ENCODE results near the gene FA2H.
"Not testable (repeated sequence)": the region's sequence is repeated elsewhere in the genome, so short reads cannot be mapped to it uniquely, and the experiment has no call there.

FA2H gene

DNA sequence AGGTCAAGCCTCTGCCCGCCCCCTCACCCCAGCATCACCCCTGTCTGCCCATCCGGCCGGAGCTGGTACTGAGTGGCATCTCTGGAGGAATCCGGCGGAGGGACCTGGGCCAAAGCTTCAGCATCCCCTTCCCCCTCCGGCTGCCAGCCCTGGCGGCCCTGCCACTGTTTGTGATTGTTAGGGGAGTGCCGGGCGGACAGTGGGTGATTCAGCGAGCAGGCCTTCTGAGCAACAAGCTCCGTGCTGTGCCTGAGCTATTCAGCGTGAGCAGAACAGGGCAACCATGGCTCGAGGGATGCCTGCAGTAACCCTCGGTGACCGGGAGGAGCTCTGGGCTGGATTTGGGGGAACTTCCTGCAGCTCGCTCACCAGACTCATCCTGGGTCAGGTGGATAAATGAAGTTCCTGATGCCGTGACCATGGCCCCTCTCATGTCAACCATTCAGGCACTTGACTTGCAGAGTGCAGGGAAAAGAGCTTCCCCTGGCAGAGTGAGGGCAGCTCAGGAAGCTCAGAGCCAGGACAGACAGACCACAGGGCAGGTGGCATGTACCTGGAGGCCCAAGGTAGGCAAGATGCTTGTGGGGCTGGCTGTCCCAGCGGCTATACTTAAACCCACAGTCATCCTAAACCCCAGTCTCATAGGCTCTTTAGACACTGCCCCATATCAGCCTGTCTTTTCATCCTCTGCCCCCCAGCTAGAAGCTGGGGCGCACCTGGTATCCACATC is 49.6 kb downstream of the FA2H start:
- no peak overlapping the region for H3K4me2 ChIP-seq (ENCODE audit: low read length)
- TF ChIP-seq EZH2phosphoT487 (IDR thresholded peaks at IDR 0.05; ENCODE audit: low read depth) (no peak), CTCF (IDR thresholded peaks at IDR 0.05; ENCODE audit: low read depth, low read length) (no peak)
- H3K79me2 ChIP-seq (ENCODE audit: low read length), result no peaks in the 10 kb centered on the region

DNA sequence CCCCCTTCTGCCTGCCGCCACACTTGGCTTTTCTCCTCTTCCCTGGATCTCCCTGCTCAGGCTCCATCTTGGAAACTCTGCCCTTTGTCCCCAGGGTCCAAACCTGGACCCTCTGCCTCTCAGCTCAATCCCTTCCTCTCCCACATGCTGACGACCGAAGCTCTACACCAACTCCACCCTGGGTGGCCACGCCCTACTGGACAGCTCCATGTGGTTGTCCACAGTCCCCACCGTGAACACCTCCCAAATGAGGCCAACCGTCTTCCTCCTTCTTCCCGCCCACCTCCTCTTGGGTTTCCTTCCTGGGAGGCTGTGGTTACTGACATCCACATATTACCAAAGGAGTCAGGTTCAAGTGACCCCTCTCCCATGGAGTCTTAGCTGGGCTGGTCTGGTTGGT is 51.4 kb downstream of the FA2H start:
- no peak for TF ChIP-seq CTCF (IDR thresholded peaks at IDR 0.05; ENCODE audit: low read depth, low read length)
- TF ChIP-seq EZH2phosphoT487 (IDR thresholded peaks at IDR 0.05; ENCODE audit: low read depth), result no peak
- H3K9ac ChIP-seq (ENCODE audit: low read length), result no peak overlapping the region
- no peak overlapping the region for H3K4me3 ChIP-seq (ENCODE audit: low read length)
- H3K4me2 ChIP-seq (ENCODE audit: low read length), result no peak overlapping the region
- peaks cover 4% of the 10 kb centered on the region; the same call in 1 of the 2 replicates for H3K4me1 ChIP-seq (ENCODE audit: low read length)
- H3K27me3 ChIP-seq (ENCODE audit: low read depth, low read length), result no peaks in the 10 kb centered on the region
- H4K20me1 ChIP-seq (ENCODE audit: insufficient read depth, low read length), result no peaks in the 10 kb centered on the region
- no peak overlapping the region for H3K27ac ChIP-seq (ENCODE audit: low read length)
- no peak overlapping the region for H2AFZ ChIP-seq (ENCODE audit: low read depth, low read length)
- no peaks in the 10 kb centered on the region for H3K9me3 ChIP-seq (ENCODE audit: insufficient read depth, low read length)
- no peaks in the 10 kb centered on the region for H3K36me3 ChIP-seq (replicated peaks; ENCODE audit: low read depth, low read length)
- H3K79me2 ChIP-seq (ENCODE audit: low read length), result no peaks in the 10 kb centered on the region

More for the DNA sequence above, 49.6 kb downstream of the FA2H start:
- no peaks in the 10 kb centered on the region for H3K9me3 ChIP-seq (ENCODE audit: insufficient read depth, low read length)
- H4K20me1 ChIP-seq (ENCODE audit: insufficient read depth, low read length), result no peaks in the 10 kb centered on the region
- H3K9ac ChIP-seq (ENCODE audit: low read length), result no peak overlapping the region
- no peak overlapping the region for H2AFZ ChIP-seq (ENCODE audit: low read depth, low read length)
- no peak overlapping the region for H3K27ac ChIP-seq (ENCODE audit: low read length)
- no peaks in the 10 kb centered on the region for H3K27me3 ChIP-seq (ENCODE audit: low read depth, low read length)
- no peaks in the 10 kb centered on the region for H3K36me3 ChIP-seq (replicated peaks; ENCODE audit: low read depth, low read length)
- H3K4me3 ChIP-seq (ENCODE audit: low read length), result no peak overlapping the region
- peaks cover 4% of the 10 kb centered on the region; the same call in 1 of the 2 replicates for H3K4me1 ChIP-seq (ENCODE audit: low read length)

GRCh38 chr16:74722156-74722555 is 52.5 kb downstream of the FA2H start:
- not testable (repeated sequence) for H3K9me3 ChIP-seq (ENCODE audit: insufficient read depth, low read length); H3K4me1 ChIP-seq (ENCODE audit: low read length); H3K4me3 ChIP-seq (ENCODE audit: low read length); H2AFZ ChIP-seq (ENCODE audit: low read depth, low read length); H3K79me2 ChIP-seq (ENCODE audit: low read length); H3K4me2 ChIP-seq (ENCODE audit: low read length); H3K27me3 ChIP-seq (ENCODE audit: low read depth, low read length); H3K36me3 ChIP-seq (replicated peaks; ENCODE audit: low read depth, low read length); H4K20me1 ChIP-seq (ENCODE audit: insufficient read depth, low read length); H3K9ac ChIP-seq (ENCODE audit: low read length); H3K27ac ChIP-seq (ENCODE audit: low read length)

DNA sequence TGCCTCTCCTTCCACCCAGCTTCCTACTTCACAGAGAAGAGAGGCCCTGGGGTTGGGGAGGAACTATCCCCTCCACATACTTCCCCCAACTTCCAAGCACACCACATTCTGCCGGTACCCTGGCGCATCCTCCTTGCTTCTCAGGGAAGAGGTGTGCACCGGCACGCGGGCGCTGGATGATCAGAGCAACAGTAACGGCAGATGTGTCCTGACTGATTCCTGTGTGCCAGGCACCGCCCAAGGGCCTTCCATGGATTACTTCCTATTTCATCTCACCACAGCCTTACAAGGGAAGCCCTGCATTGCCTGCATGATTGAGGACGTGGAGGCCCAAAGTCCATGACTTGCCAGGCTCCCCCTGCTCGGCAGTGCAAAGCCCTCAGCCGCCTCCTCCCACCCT is 52.9 kb downstream of the FA2H start:
- no peaks in the 10 kb centered on the region for H3K27me3 ChIP-seq (ENCODE audit: low read depth, low read length)

More for the DNA sequence above, 52.9 kb downstream of the FA2H start:
- Histone ChIP-seq H3K9ac (ENCODE audit: low read length) (no peak overlapping the region), H3K79me2 (ENCODE audit: low read length) (no peaks in the 10 kb centered on the region), H3K4me1 (ENCODE audit: low read length) (peaks cover 4% of the 10 kb centered on the region; the same call in 1 of the 2 replicates), H2AFZ (ENCODE audit: low read depth, low read length) (no peak overlapping the region), H4K20me1 (ENCODE audit: insufficient read depth, low read length) (no peaks in the 10 kb centered on the region), H3K4me3 (ENCODE audit: low read length) (no peak overlapping the region), H3K9me3 (ENCODE audit: insufficient read depth, low read length) (no peaks in the 10 kb centered on the region), H3K27ac (ENCODE audit: low read length) (no peak overlapping the region), H3K4me2 (ENCODE audit: low read length) (no peak overlapping the region), H3K36me3 (replicated peaks; ENCODE audit: low read depth, low read length) (no peaks in the 10 kb centered on the region)
- TF ChIP-seq CTCF (IDR thresholded peaks at IDR 0.05; ENCODE audit: low read depth, low read length) (no peak), EZH2phosphoT487 (IDR thresholded peaks at IDR 0.05; ENCODE audit: low read depth) (no peak)
